ENCODE data around the gene IGF1R.

DNA sequence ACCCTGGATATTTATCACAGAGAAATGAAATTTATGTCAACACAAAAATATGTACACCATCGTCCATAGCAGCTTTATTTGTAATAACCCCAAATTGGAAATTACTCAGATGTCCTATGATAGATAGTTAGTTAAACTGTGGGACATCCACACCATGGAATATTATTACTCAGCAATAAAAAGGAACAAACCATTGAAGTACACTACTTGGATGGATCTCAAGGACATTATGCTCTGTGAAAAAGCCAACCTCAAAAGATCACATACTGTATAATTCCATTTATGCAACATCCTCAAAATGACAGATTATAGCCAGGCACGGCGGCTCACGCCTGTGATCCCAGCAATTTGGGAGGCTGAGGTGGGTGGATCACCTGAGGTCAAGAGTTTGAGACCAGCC lies 246.0 kb downstream of the IGF1R start:
- TF ChIP-seq, protein P1, sequence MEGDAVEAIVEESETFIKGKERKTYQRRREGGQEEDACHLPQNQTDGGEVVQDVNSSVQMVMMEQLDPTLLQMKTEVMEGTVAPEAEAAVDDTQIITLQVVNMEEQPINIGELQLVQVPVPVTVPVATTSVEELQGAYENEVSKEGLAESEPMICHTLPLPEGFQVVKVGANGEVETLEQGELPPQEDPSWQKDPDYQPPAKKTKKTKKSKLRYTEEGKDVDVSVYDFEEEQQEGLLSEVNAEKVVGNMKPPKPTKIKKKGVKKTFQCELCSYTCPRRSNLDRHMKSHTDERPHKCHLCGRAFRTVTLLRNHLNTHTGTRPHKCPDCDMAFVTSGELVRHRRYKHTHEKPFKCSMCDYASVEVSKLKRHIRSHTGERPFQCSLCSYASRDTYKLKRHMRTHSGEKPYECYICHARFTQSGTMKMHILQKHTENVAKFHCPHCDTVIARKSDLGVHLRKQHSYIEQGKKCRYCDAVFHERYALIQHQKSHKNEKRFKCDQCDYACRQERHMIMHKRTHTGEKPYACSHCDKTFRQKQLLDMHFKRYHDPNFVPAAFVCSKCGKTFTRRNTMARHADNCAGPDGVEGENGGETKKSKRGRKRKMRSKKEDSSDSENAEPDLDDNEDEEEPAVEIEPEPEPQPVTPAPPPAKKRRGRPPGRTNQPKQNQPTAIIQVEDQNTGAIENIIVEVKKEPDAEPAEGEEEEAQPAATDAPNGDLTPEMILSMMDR (IDR thresholded peaks at IDR 0.05; ENCODE audit: low read depth, low read length), result no peak
- no peak for TF ChIP-seq EZH2phosphoT487 (IDR thresholded peaks at IDR 0.05; ENCODE audit: low read depth)
